ENCODE data around the gene RYR3.

- TF ChIP-seq CTCF (IDR thresholded peaks at IDR 0.05) (no peak), POLR2A (IDR thresholded peaks at IDR 0.05) (no peak)
Observed at GRCh38 chr15:33304924-33305323, 5.8 kb upstream of the RYR3 start.
